PFSK-1 (cell line): Measurements from ENCODE around the gene TEX38.

Source experiments
- FOXP2 ChIP-seq: optimal IDR thresholded peaks from 2 replicates; pipeline ENCODE3; 2011; ENCODE audit warnings: borderline replicate concordance, control low read depth, inconsistent platforms; ENCODE audit not compliant: insufficient read depth; ENCODE audit errors: extremely low read length, extremely low read depth
- POLR2AphosphoS5 ChIP-seq: IDR thresholded peaks from 2 replicates; pipeline ENCODE4 v1.6.1; 2012; ENCODE audit warnings: low read depth, mild to moderate bottlenecking, control low read depth, low read length, moderate library complexity
- REST ChIP-seq, 2 experiments: IDR thresholded peaks; 2 replicates each; pipeline versions ENCODE4 v1.6.1 to v1.8.0; 2011 to 2012; ENCODE audit warnings: low read depth in 2 of 2, low read length in 2 of 2, control low read depth in 1 of 2, inconsistent platforms in 1 of 2, mild to moderate bottlenecking in 1 of 2, moderate library complexity in 1 of 2; ENCODE audit not compliant: insufficient read depth in 1 of 2
- SIN3A ChIP-seq: IDR thresholded peaks from 2 replicates; pipeline ENCODE4 v1.6.1; 2012; ENCODE audit warnings: mild to moderate bottlenecking, low read length, moderate library complexity, borderline replicate concordance; ENCODE audit not compliant: insufficient read depth
- TAF1 ChIP-seq: IDR thresholded peaks from 2 replicates; pipeline ENCODE4 v1.6.1; 2012; ENCODE audit warnings: low read length, control low read depth, borderline replicate concordance; ENCODE audit not compliant: insufficient read depth

- TF ChIP-seq TAF1 (no peak), POLR2AphosphoS5 (no peak), REST (IDR thresholded peaks at IDR 0.05; ENCODE audit: insufficient read depth in 1 of 2, low read depth in 2 of 2, low read length in 2 of 2) (no peak), SIN3A (no peak), FOXP2 (no peak)
Measured at GRCh38 chr1:46676531-46676930, 4.9 kb downstream of the TEX38 start.
